ENCODE results near the gene ZFAND3.

GRCh38 chr6:37916675-37917074, 97.1 kb downstream of the ZFAND3 start:
- TF ChIP-seq MAX (IDR thresholded peaks at IDR 0.05; ENCODE audit: insufficient read depth, insufficient read length) (no peak), GATA2 (IDR thresholded peaks at IDR 0.05; ENCODE audit: insufficient read depth, insufficient read length, low read depth, low read length) (no peak), CTCF (IDR thresholded peaks at IDR 0.05; ENCODE audit: extremely low read depth in 1 of 2, insufficient read depth in 1 of 2, low read depth in 1 of 2, low read length in 2 of 2) (no peak), POLR2AphosphoS5 (IDR thresholded peaks at IDR 0.05; ENCODE audit: insufficient read depth, low read depth, low read length) (no peak)
